HEK293 (cell line): ENCODE measurements around the gene NMRK2.
"Not testable (repeated sequence)": the region's sequence is repeated elsewhere in the genome, so short reads cannot be mapped to it uniquely, and the experiment has no call there.

Experiments used
- CTCF ChIA-PET: fragments of 350-600 bp; formaldehyde crosslinking; extraction: SDS; loops from one replicate; lab custom pipeline; 2021; ENCODE audit warnings: antibody characterized with exemption; lab: Yijun Ruan, JAX
- POLR2A ChIA-PET: fragments of 300-600 bp; formaldehyde crosslinking; extraction: SDS; loops from one replicate; lab custom pipeline; 2020; ENCODE audit warnings: antibody characterized with exemption, inconsistent platforms; lab: Yijun Ruan, JAX
- H3K27ac ChIP-seq: fragments of 200-500 bp; sonication (Bioruptor generic); 2 replicates; pipeline ENCODE4 v1.5.1; 2014; ENCODE audit warnings: low read depth, low read length, control low read depth, inconsistent platforms; ENCODE audit errors: extremely low read depth
- H3K36me3 ChIP-seq, 2 experiments: fragments of 200-500 bp in 1 of 2; sonication (Bioruptor generic) in 1 of 2; 1 replicate in 1 of 2; 2 replicates in 1 of 2; pipeline ENCODE4 v1.5.1; 2014 to 2017; ENCODE audit warnings: inconsistent platforms in 2 of 2, low read length in 2 of 2; ENCODE audit not compliant: control insufficient read depth in 2 of 2, insufficient read depth in 1 of 2
- H3K4me1 ChIP-seq: fragments of 200-500 bp; sonication (Bioruptor generic); 2 replicates; pipeline ENCODE4 v1.5.1; 2014; ENCODE audit warnings: mild to moderate bottlenecking, low read length, inconsistent platforms; ENCODE audit not compliant: control insufficient read depth, insufficient read depth
- H3K4me3 ChIP-seq: 2 replicates; pipeline ENCODE4 v1.5.1; 2011; ENCODE audit warnings: low read depth, mild to moderate bottlenecking, control low read depth, low read length, moderate library complexity
- H3K9me3 ChIP-seq: fragments of 200-500 bp; sonication (Bioruptor generic); 2 replicates; pipeline ENCODE4 v1.5.1; 2014; ENCODE audit warnings: low read depth, low read length, inconsistent platforms; ENCODE audit not compliant: control insufficient read depth, insufficient read depth
- EGR2 ChIP-seq: fragments of 450-650 bp; formaldehyde crosslinking; IDR thresholded peaks from 2 replicates; pipeline ENCODE4 v1.5.1; 2016; ENCODE audit warnings: low read depth, missing biosample characterization, missing genetic modification characterization
- GLIS2 ChIP-seq: fragments of 450-650 bp; formaldehyde crosslinking; IDR thresholded peaks from 2 replicates; pipeline ENCODE4 v1.5.1; 2016; ENCODE audit warnings: missing biosample characterization, missing genetic modification characterization
- HOXC10 ChIP-seq: sonication (generic); formaldehyde crosslinking; IDR thresholded peaks from 2 replicates; pipeline ENCODE4 v1.8.1; 2023; ENCODE audit warnings: mild to moderate bottlenecking, missing genetic modification reagents
- KLF1 ChIP-seq: fragments of 450-650 bp; formaldehyde crosslinking; IDR thresholded peaks from 2 replicates; pipeline ENCODE4 v1.5.1; 2016; ENCODE audit warnings: missing biosample characterization, missing genetic modification characterization
- SP7 ChIP-seq: fragments of 450-650 bp; formaldehyde crosslinking; IDR thresholded peaks from 2 replicates; pipeline ENCODE4 v1.5.1; 2016; ENCODE audit warnings: missing biosample characterization, missing genetic modification characterization
- ZFHX2 ChIP-seq: fragments of 450-650 bp; formaldehyde crosslinking; conservative IDR thresholded peaks from 2 replicates; pipeline ENCODE4 v1.5.1; 2016; ENCODE audit warnings: missing biosample characterization, missing genetic modification characterization
- ZFP69B ChIP-seq: fragments of 450-650 bp; formaldehyde crosslinking; IDR thresholded peaks from 2 replicates; pipeline ENCODE4 v1.5.1; 2016; ENCODE audit warnings: missing biosample characterization, missing genetic modification characterization
- ZNF350 ChIP-seq: fragments of 450-650 bp; formaldehyde crosslinking; IDR thresholded peaks from 2 replicates; pipeline ENCODE4 v1.5.0; 2017; ENCODE audit warnings: missing biosample characterization, mild to moderate bottlenecking, missing genetic modification characterization
- ZNF600 ChIP-seq: fragments of 450-650 bp; formaldehyde crosslinking; IDR thresholded peaks from 2 replicates; pipeline ENCODE4 v1.5.1; 2016; ENCODE audit warnings: missing biosample characterization, missing genetic modification characterization
- ZNF629 ChIP-seq: fragments of 450-650 bp; formaldehyde crosslinking; IDR thresholded peaks from 2 replicates; pipeline ENCODE4 v1.5.1; 2017; ENCODE audit warnings: missing biosample characterization, missing genetic modification characterization
- TF ChIP-seq, protein P1 (sequence below): fragments of 450-650 bp; IDR thresholded peaks from 2 replicates; pipeline ENCODE4 v1.5.1; 2018; ENCODE audit warnings: missing biosample characterization, mild to moderate bottlenecking, missing genetic modification characterization
- TF ChIP-seq, protein P2 (sequence below): fragments of 450-650 bp; formaldehyde crosslinking; IDR thresholded peaks from 2 replicates; pipeline ENCODE4 v1.5.1; 2016; ENCODE audit warnings: missing biosample characterization, missing genetic modification characterization
- TF ChIP-seq, protein P3 (sequence below): fragments of 450-650 bp; formaldehyde crosslinking; IDR thresholded peaks from 2 replicates; pipeline ENCODE4 v1.5.1; 2016; ENCODE audit warnings: missing biosample characterization, missing genetic modification characterization
- TF ChIP-seq, protein P4 (sequence below): fragments of 450-650 bp; formaldehyde crosslinking; IDR thresholded peaks from 2 replicates; pipeline ENCODE4 v1.5.1; 2016; ENCODE audit warnings: missing biosample characterization, missing genetic modification characterization, low read depth
- TF ChIP-seq, protein P5 (sequence below): fragments of 450-650 bp; formaldehyde crosslinking; IDR thresholded peaks from 2 replicates; pipeline ENCODE4 v1.5.1; 2016; ENCODE audit warnings: missing biosample characterization, missing genetic modification characterization

Gene NMRK2

GRCh38 chr19:3954107-3954506 lies 21.2 kb downstream of the NMRK2 start (continued):
- TF ChIP-seq, protein P1, sequence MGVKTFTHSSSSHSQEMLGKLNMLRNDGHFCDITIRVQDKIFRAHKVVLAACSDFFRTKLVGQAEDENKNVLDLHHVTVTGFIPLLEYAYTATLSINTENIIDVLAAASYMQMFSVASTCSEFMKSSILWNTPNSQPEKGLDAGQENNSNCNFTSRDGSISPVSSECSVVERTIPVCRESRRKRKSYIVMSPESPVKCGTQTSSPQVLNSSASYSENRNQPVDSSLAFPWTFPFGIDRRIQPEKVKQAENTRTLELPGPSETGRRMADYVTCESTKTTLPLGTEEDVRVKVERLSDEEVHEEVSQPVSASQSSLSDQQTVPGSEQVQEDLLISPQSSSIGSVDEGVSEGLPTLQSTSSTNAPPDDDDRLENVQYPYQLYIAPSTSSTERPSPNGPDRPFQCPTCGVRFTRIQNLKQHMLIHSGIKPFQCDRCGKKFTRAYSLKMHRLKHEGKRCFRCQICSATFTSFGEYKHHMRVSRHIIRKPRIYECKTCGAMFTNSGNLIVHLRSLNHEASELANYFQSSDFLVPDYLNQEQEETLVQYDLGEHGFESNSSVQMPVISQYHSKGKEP (tag by site-specific recombination): no peak
- TF ChIP-seq ZNF350 (tag by site-specific recombination): no peak

DNA sequence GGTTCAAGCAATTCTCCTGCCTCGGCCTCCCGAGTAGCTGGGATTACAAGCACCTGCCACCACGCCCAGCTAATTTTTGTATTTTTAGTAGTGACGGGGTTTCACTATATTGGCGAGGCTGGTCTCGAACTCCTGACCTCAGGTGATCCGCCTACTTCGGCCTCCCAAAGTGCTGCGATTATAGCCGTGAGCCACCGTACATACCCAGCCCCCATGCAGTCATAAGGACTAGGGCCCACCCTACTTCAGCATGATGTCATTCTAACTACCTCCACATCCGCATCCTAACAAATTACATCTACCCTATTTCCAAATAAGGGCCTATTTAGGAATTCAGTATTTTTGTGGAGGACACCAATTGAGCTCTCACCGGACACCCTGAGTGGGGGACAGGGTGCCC lies 22.4 kb downstream of the NMRK2 start:
- H3K4me1 ChIP-seq, H3K27ac ChIP-seq, H3K4me3 ChIP-seq, CTCF ChIA-PET, H3K9me3 ChIP-seq: not testable (repeated sequence)
- H3K36me3 ChIP-seq: peaks cover 9 to 31% of the 10 kb centered on the region in 2 experiments; a peak in 2 of 3 replicates
- POLR2A ChIA-PET: interaction anchor here (1.8 to 4.1 kb wide), 2 partner anchors 14 to 31 kb away, joined by 5 to 20 read pairs; partner anchors contain the start of gene EEF2
- TF ChIP-seq ZNF600 (tag by site-specific recombination): 0 out of 2 replicates have a peak, but pooled peaks have one; percentile 12
- peak; percentile 56; the same call in 1 of the 2 replicates for TF ChIP-seq EGR2
- peak; percentile 68; the same call in 1 of the 2 replicates for TF ChIP-seq ZNF629 (tag by site-specific recombination)
- TF ChIP-seq, protein P2, sequence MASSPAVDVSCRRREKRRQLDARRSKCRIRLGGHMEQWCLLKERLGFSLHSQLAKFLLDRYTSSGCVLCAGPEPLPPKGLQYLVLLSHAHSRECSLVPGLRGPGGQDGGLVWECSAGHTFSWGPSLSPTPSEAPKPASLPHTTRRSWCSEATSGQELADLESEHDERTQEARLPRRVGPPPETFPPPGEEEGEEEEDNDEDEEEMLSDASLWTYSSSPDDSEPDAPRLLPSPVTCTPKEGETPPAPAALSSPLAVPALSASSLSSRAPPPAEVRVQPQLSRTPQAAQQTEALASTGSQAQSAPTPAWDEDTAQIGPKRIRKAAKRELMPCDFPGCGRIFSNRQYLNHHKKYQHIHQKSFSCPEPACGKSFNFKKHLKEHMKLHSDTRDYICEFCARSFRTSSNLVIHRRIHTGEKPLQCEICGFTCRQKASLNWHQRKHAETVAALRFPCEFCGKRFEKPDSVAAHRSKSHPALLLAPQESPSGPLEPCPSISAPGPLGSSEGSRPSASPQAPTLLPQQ (tag by site-specific recombination): peak; percentile 24; the same call in 1 of the 2 replicates
- peak; percentile 58 for TF ChIP-seq KLF1 (tag by site-specific recombination)
- TF ChIP-seq, protein P3, sequence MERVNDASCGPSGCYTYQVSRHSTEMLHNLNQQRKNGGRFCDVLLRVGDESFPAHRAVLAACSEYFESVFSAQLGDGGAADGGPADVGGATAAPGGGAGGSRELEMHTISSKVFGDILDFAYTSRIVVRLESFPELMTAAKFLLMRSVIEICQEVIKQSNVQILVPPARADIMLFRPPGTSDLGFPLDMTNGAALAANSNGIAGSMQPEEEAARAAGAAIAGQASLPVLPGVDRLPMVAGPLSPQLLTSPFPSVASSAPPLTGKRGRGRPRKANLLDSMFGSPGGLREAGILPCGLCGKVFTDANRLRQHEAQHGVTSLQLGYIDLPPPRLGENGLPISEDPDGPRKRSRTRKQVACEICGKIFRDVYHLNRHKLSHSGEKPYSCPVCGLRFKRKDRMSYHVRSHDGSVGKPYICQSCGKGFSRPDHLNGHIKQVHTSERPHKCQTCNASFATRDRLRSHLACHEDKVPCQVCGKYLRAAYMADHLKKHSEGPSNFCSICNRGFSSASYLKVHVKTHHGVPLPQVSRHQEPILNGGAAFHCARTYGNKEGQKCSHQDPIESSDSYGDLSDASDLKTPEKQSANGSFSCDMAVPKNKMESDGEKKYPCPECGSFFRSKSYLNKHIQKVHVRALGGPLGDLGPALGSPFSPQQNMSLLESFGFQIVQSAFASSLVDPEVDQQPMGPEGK (tag by site-specific recombination): peak; percentile 53; the same call in 1 of the 2 replicates
- TF ChIP-seq, protein P4, sequence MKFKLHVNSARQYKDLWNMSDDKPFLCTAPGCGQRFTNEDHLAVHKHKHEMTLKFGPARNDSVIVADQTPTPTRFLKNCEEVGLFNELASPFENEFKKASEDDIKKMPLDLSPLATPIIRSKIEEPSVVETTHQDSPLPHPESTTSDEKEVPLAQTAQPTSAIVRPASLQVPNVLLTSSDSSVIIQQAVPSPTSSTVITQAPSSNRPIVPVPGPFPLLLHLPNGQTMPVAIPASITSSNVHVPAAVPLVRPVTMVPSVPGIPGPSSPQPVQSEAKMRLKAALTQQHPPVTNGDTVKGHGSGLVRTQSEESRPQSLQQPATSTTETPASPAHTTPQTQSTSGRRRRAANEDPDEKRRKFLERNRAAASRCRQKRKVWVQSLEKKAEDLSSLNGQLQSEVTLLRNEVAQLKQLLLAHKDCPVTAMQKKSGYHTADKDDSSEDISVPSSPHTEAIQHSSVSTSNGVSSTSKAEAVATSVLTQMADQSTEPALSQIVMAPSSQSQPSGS (tag by site-specific recombination): peak; percentile 84
- TF ChIP-seq SP7 (tag by site-specific recombination): 0 out of 2 replicates have a peak, but pooled peaks have one; percentile 18
- peak; percentile 37 for TF ChIP-seq ZFHX2 (tag by site-specific recombination)
- TF ChIP-seq ZFP69B (tag by site-specific recombination): peak; percentile 81
- TF ChIP-seq, protein P5, sequence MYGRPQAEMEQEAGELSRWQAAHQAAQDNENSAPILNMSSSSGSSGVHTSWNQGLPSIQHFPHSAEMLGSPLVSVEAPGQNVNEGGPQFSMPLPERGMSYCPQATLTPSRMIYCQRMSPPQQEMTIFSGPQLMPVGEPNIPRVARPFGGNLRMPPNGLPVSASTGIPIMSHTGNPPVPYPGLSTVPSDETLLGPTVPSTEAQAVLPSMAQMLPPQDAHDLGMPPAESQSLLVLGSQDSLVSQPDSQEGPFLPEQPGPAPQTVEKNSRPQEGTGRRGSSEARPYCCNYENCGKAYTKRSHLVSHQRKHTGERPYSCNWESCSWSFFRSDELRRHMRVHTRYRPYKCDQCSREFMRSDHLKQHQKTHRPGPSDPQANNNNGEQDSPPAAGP (tag by site-specific recombination): peak; percentile 69; the same call in 1 of the 2 replicates

GRCh38 chr19:3955688-3956087 lies 22.8 kb downstream of the NMRK2 start:
- POLR2A ChIA-PET: interaction anchor here (1.8 to 4.1 kb wide), 2 partner anchors 13 to 30 kb away, joined by 5 to 20 read pairs; partner anchors contain the start of gene EEF2
- Histone ChIP-seq H3K4me3 (no peak overlapping the region), H3K9me3 (no peaks in the 10 kb centered on the region), H3K27ac (no peak overlapping the region), H3K36me3 (peaks cover 9 to 34% of the 10 kb centered on the region in 2 experiments; a peak in 2 of 3 replicates), H3K4me1 (no peaks in the 10 kb centered on the region)
- TF ChIP-seq HOXC10 (no peak), ZNF629 (tag by site-specific recombination) (0 out of 2 replicates have a peak, but pooled peaks have one; percentile 3), GLIS2 (tag by site-specific recombination) (peak; percentile 43; the same call in 1 of the 2 replicates)
- CTCF ChIA-PET: no interaction called here
